Esophagus muscularis mucosa (tissue), 3 donors: ENCODE data around the gene BBS9.

Source experiments
- POLR2A ChIP-seq: fragments of 450-650 bp; IDR thresholded peaks from one replicate; pipeline ENCODE4 v1.6.1; 2017; ENCODE audit warnings: antibody characterized with exemption, moderate library complexity, mild to moderate bottlenecking, low read depth
- TF ChIP-seq, protein P1 (sequence below), 3 experiments: fragments of 200-600 bp in 2 of 3; fragments of 450-650 bp in 1 of 3; sonication (generic) in 2 of 3; IDR thresholded peaks; one replicate each; pipeline ENCODE4 v1.5.1; 2017 to 2019; ENCODE audit warnings: antibody characterized with exemption in 3 of 3, mild to moderate bottlenecking in 2 of 3, moderate library complexity in 1 of 3

GRCh38 chr7:33418251-33418701, 288.9 kb downstream of the BBS9 start:
- TF ChIP-seq, protein P1, sequence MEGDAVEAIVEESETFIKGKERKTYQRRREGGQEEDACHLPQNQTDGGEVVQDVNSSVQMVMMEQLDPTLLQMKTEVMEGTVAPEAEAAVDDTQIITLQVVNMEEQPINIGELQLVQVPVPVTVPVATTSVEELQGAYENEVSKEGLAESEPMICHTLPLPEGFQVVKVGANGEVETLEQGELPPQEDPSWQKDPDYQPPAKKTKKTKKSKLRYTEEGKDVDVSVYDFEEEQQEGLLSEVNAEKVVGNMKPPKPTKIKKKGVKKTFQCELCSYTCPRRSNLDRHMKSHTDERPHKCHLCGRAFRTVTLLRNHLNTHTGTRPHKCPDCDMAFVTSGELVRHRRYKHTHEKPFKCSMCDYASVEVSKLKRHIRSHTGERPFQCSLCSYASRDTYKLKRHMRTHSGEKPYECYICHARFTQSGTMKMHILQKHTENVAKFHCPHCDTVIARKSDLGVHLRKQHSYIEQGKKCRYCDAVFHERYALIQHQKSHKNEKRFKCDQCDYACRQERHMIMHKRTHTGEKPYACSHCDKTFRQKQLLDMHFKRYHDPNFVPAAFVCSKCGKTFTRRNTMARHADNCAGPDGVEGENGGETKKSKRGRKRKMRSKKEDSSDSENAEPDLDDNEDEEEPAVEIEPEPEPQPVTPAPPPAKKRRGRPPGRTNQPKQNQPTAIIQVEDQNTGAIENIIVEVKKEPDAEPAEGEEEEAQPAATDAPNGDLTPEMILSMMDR (IDR thresholded peaks at IDR 0.05) = no peak
- TF ChIP-seq POLR2A = no peak
